Measurements from ENCODE around the gene ATP11C. TPM values are rescaled to one million over a fixed set of nuclear protein-coding genes. Genes with fewer than 3 reads are reported as not detected.
A peak's percentile ranks its signal among the peaks of the same experiment; 100 is the strongest.
"Not testable (repeated sequence)": the region's sequence is repeated elsewhere in the genome, so short reads cannot be mapped to it uniquely, and the experiment has no call there.

ATP11C gene
- polyA plus RNA-seq, 4 donors, result 35.1 to 40.0 (median 38.0) TPM

DNA sequence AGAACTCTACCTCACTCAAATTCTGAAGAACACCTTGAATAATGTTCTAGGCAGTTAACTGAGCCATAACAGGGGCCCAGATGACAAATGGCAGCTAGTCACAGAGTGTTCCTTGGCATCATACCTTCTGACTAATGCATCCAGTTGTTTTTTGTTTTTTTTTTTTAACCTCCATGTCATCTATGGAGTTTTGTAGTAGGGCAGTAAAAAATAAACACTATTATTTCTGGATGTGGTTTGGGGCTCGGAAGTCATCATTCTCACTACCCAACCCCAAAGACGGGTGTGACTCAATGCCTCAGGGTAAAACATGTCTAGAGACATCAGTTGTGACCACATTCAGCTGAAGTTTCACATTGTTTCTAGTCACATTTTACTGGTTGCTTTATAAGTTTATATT is 193.7 kb downstream of the ATP11C start:
- no peak for DNase-seq (ENCODE audit: low read depth in 4 of 4, low spot score in 2 of 4)

DNA sequence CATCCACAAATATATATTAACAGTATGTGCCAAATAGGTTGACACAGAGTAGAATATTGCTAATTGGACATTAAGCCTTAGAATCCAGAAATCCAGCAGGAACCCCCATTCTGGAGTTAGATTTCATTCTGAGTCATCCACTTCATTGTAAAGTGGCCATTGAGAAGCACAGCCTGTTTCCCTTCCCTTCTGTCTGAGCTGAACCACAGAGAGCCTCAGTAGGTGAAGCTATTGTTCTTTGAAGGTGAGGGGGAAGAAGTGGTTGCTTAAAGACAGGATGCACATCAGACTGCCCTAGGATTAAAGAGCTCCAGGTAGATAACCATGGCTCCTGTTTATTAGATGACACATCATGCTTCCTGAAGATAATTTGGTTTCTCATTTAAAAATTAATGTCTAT is 194.3 kb downstream of the ATP11C start:
- no peak for DNase-seq (ENCODE audit: low read depth in 4 of 4, low spot score in 2 of 4)

DNA sequence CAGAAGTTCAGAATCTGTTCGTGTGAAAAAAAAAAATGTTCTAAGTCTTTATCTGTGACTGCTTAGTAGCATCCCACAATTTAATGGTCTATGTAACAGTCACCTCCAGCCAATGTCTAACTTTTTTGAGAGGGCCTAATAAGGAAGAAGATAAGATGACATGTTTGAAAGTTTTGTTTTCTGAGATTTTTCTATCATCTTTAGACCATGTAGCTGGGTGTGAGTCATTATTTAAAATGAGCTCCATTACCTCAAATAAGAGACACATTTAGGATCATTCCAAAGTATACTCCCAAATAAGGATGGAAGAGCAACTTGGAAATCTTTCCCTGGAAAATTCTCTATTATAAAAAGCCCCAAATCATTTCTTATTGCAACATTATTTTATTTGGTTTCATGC is 196.7 kb downstream of the ATP11C start:
- DNase-seq (ENCODE audit: low read depth in 4 of 4, low spot score in 2 of 4), result no peak

GRCh38 chrX:139734996-139735395 is 197.9 kb downstream of the ATP11C start:
- DNase-seq (ENCODE audit: low read depth in 4 of 4, low spot score in 2 of 4), result no peak

DNA sequence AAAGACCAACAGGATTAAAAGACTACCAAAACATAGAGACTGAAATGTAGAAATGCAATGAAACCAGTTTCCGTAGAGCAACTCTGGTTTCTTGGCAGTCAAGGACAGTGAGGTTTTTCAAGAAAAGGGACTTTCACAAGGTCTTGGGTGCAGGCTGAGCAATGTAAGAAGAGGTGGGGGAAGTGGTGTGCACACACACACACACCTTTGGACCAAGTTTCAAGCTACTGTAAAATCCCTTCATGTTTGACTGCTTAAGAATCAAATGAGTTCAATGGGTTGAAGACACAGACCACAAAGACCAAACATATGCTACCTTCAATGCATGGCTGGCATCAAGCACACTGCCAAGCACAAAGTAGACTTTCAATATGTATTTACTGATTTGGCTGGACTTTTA is 207.1 kb downstream of the ATP11C start:
- no peak for DNase-seq (ENCODE audit: low read depth in 4 of 4, low spot score in 2 of 4)

DNA sequence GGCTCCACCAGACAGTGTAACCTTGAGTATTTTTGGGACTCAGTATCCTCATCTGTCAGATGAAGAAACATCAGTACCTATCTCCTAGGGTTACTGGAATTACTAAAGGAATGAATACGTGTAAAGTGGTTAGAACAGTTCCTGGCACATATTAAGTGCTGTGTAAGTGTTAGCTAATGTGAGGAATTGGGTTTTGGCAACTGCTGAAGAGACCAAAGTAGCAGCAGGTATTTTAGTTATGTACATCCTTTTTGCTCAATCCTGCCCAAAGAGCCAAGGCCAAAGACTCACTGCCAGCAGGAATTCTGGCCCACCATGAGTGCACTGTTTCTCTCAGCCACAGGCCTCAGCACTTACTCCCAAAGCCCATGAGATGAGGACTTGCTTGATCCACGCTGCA is 208.2 kb downstream of the ATP11C start:
- no peak for DNase-seq (ENCODE audit: low read depth in 4 of 4, low spot score in 2 of 4)

DNA sequence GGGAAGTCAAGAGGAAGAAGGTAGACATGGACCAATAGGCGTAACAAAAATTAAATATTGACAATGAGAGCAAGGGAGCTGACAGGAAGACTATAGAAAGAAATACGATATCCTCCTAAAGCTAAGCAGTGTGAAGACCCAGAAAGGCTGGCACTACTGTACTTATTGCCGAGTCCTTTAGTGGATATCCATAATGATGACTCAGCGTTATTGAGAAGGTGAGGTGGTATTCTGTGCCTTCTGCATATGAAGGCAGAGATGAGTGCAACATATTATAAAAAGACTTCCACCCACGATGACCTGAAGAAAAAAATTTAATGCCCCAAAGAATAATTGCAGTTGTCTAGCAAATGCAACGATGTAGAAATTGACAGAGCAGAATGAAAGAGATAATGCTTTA is 211.9 kb downstream of the ATP11C start:
- DNase-seq (ENCODE audit: low read depth in 4 of 4, low spot score in 2 of 4), result no peak

GRCh38 chrX:139720136-139720535 is 212.7 kb downstream of the ATP11C start:
- DNase-seq (ENCODE audit: low read depth in 4 of 4, low spot score in 2 of 4), result no peak

GRCh38 chrX:139708067-139708466 is 224.8 kb downstream of the ATP11C start, which contains the start of gene MCF2:
Gene MCF2, minus strand, starts transcription at chrX:139708167. Its CDS starts 56,423 bp downstream, at chrX:139651744.
- no peak for DNase-seq (ENCODE audit: low read depth in 4 of 4, low spot score in 2 of 4)

DNA sequence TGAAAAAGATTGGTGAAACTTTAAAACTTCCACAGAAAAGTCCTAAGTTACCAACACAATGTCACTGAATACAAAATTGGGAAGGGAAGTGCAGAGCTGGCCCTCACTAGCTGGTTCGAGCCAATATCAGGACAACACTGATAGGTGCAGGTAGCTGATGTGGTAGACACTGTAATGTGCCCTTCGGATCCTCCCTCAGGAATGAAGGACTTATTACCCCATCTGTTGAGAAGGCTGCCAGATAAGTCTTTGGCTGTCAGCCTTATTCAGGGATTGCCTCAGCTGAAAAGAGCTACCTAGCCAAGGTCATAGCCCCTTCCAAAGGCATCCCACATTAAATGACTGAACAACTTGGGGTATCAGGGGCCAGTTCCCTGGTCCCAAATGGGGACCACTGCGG is 230.2 kb downstream of the ATP11C start:
- DNase-seq (ENCODE audit: low read depth in 4 of 4, low spot score in 2 of 4), result no peak

DNA sequence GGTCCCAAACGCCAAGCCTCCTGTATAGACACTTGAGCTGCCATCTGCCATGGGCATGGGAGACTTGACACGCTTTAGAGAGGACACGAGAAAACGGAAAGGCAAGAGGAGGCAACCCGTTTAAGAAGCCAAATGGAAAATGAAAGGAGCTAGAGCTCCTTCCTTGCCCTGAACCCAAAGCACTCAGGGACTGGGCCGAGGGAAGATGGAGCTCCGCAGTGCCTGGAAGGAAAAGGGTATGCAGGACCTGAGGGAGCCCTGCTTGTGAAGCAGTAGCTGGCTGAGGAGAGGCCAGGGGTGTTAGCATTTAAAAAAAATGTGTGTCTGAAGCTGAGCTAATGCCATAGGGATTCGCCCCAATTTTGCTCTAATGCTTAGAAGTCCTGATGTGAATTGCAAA is 239.9 kb downstream of the ATP11C start:
- no peak for DNase-seq (ENCODE audit: low read depth in 4 of 4, low spot score in 2 of 4)

DNA sequence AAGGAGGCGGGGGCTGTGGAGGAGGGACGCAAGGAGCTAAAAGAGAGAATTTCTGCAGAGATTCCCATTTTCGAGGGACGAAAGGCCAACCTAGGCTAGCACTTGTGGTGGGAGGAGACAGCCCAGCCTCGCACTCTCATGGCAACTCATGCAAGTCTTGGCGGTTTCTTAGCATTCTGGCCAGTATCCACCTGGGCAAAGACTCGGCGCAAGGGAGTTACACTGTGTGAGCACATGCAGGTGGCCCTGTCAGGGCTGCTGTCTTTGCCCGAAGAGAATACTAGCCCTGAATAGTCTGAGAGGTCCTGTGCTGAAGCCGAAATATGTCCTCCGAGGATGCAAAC is 240.4 kb downstream of the ATP11C start:
- peak in 1 of 4 donors; percentile 19 for DNase-seq (ENCODE audit: low read depth in 4 of 4, low spot score in 2 of 4)

- no peak for DNase-seq (ENCODE audit: low read depth in 4 of 4, low spot score in 2 of 4)
Observed at GRCh38 chrX:139691843-139692505, 240.9 kb downstream of the ATP11C start.

DNA sequence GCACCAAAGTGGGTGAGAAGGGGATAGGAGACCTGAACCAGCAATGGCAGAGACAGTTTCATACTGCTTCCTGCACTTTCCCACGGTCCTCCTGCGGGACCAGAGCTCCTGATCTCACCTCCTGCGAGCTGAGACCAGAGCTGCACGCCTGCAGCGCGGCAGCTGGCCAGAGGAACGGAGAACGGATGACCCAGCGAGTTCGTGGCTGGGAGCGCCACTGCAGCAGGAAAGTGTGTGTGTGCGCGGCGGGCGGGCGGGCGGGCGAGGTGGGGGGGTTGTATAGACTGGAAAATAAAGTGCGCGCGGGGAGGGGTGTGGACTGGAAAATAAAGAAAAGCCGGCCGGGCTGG is 241.4 kb downstream of the ATP11C start:
- no peak for DNase-seq (ENCODE audit: low read depth in 4 of 4, low spot score in 2 of 4)

DNA sequence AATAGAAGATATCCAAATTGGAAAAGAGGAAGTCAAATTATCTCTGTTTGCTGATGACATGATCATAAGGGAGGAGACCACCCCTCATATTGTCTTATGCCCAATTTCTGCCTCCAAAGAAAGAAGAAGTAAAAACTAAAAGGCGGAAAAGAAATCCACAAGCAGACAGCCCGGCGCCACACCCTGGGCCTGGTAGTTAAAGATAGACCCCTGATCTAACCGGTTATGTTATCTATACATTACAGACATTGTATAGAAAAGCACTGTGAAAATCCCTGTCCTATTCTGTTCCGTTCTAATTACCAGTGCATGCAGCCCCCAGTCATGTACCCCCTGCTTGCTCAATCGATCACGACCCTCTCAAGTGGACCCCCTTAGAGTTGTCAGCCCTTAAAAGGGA is 247.7 kb downstream of the ATP11C start:
- DNase-seq (ENCODE audit: low read depth in 4 of 4, low spot score in 2 of 4), result not testable (repeated sequence)

GRCh38 chrX:139680356-139680755 is 252.5 kb downstream of the ATP11C start:
- no peak for DNase-seq (ENCODE audit: low read depth in 4 of 4, low spot score in 2 of 4)

Other genes starting within 250 kb of the ATP11C start
- gene MCF2, start 224.9 kb downstream of the ATP11C start, polyA plus RNA-seq (ENCODE audit: insufficient read length in 4 of 4), result 1 to 10 TPM in 3 of 4 donors, under 1 TPM in 1; 0.79 to 1.5 (median 1.2) TPM
- not detected for gene CXorf66, start 32.5 kb upstream of the ATP11C start, polyA plus RNA-seq (ENCODE audit: insufficient read length in 4 of 4)

All from left renal cortex interstitium (tissue), 4 donors.